ENCODE results near the gene FAHD2A. TPM values are rescaled to one million over a fixed set of nuclear protein-coding genes. Genes with fewer than 3 reads are reported as not detected.
"Not testable (repeated sequence)": the region's sequence is repeated elsewhere in the genome, so short reads cannot be mapped to it uniquely, and the experiment has no call there.

FAHD2A gene
- polyA plus RNA-seq, 1 donor (not counting 4 experiments of a cell fraction or from before 2014, with no cell fraction given), result 27.2 TPM

DNA sequence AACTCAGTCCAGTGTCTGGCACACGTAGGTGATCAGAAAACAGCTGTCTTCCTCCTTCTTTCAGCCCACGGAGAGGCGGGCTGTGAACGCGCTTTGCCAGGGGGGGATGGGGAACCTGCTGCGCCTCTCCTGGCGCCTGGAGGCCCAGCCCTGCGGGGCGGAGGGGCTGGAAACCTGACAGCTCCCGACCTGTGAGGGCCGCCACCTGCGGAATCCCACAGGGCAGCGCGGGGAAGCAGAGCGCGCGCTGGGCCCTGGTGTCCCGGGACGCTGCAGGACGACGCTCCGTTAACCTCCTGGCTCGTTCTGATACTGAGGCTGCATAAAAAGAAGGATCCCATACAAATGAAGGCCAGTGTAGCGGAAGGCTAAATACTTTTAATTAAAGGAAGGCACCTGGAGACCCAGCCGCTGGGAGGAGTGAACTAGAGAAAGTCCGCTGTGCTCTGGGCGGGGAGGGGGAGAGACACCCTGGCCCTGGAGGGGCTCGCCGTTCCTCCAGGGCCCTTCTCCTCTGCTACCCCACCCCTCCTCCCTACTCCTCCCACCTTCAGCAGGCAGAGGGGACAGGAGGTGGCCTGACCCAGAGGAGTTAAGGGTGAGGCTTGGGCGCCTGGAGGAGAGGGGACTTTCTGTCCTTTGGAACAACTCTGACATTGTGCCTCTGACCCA is 24.8 kb downstream of the FAHD2A start:
- FAIRE-seq; H3K36me3 ChIP-seq (ENCODE audit: control insufficient read depth in 2 of 2, extremely low read depth in 1 of 2, insufficient read depth in 2 of 2, low read length in 2 of 2); dilution Hi-C loops (cut with MboI; ENCODE audit: extremely low pct_ligation_motif_present, low sequenced_read_pairs): not testable (repeated sequence)

DNA sequence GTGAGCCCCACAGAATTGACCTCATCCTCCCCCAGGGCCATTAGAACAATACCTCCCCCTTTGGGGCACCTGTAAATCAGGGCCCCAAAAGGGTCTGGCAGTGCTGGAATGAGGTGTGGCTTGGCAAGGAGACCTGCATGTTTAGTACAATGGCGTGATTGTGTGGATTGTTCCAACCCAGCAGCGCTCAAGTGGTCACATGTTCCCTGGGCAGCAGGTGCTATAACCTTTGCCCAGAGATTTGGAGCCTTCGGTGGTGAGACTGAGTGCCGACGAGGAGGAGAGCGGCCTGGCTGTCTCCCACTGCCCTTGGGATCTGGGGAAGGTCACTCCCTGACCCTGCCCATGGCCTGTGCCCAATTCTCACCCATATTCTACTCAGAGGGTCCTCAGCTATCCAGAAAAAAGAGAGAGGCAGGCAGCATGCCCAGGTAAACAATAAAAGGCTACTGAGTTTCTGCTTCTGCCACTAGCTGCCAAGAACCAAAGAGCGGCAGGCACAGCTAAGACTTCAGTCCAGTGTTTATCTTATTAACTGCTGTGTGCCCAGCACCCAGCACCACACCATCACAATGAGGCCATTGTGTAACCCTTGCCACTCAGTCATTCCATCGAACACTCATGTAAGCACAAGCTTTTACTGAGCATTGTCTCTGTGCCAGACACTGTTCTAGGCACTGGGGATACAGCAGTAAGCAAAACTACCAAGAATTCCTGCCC is 27.4 kb downstream of the FAHD2A start:
- H3K9ac ChIP-seq (ENCODE audit: control insufficient read depth, extremely low read depth, insufficient read depth, low read length); H3K27me3 ChIP-seq (ENCODE audit: control insufficient read depth, extremely low read depth, insufficient read depth, low read length); H4K20me1 ChIP-seq (ENCODE audit: control insufficient read depth, extremely low read depth, insufficient read depth, low read length); H2AFZ ChIP-seq (ENCODE audit: control insufficient read depth, low read length); H3K4me1 ChIP-seq (ENCODE audit: control insufficient read depth, extremely low read depth, insufficient read depth, low read length); H3K9me3 ChIP-seq (ENCODE audit: control insufficient read depth, low read depth, low read length); H3K36me3 ChIP-seq (ENCODE audit: control insufficient read depth in 2 of 2, extremely low read depth in 1 of 2, insufficient read depth in 2 of 2, low read length in 2 of 2); H3K27ac ChIP-seq (ENCODE audit: control insufficient read depth, insufficient read depth, low read length); H3K4me3 ChIP-seq (ENCODE audit: control insufficient read depth in 2 of 3, extremely low read depth in 1 of 3, insufficient read depth in 2 of 3, low read depth in 1 of 3, low read length in 3 of 3); dilution Hi-C loops (cut with MboI; ENCODE audit: extremely low pct_ligation_motif_present, low sequenced_read_pairs); FAIRE-seq; H3K9me1 ChIP-seq (ENCODE audit: control insufficient read depth, extremely low read depth, insufficient read depth, low read length); H3K4me2 ChIP-seq (ENCODE audit: control insufficient read depth, extremely low read depth, insufficient read depth, low read depth, low read length); H3K79me2 ChIP-seq (ENCODE audit: control insufficient read depth, insufficient read depth, low read length); DNase-seq (ENCODE audit: low read depth, low spot score): not testable (repeated sequence)

More for the DNA sequence above, 24.8 kb downstream of the FAHD2A start:
- not testable (repeated sequence) for H3K27ac ChIP-seq (ENCODE audit: control insufficient read depth, insufficient read depth, low read length); H3K4me3 ChIP-seq (ENCODE audit: control insufficient read depth in 2 of 3, extremely low read depth in 1 of 3, insufficient read depth in 2 of 3, low read depth in 1 of 3, low read length in 3 of 3); H3K27me3 ChIP-seq (ENCODE audit: control insufficient read depth, extremely low read depth, insufficient read depth, low read length); H3K4me1 ChIP-seq (ENCODE audit: control insufficient read depth, extremely low read depth, insufficient read depth, low read length); H3K9me1 ChIP-seq (ENCODE audit: control insufficient read depth, extremely low read depth, insufficient read depth, low read length); H2AFZ ChIP-seq (ENCODE audit: control insufficient read depth, low read length); H3K79me2 ChIP-seq (ENCODE audit: control insufficient read depth, insufficient read depth, low read length); H3K9me3 ChIP-seq (ENCODE audit: control insufficient read depth, low read depth, low read length); H4K20me1 ChIP-seq (ENCODE audit: control insufficient read depth, extremely low read depth, insufficient read depth, low read length); DNase-seq (ENCODE audit: low read depth, low spot score); H3K9ac ChIP-seq (ENCODE audit: control insufficient read depth, extremely low read depth, insufficient read depth, low read length); H3K4me2 ChIP-seq (ENCODE audit: control insufficient read depth, extremely low read depth, insufficient read depth, low read depth, low read length)

DNA sequence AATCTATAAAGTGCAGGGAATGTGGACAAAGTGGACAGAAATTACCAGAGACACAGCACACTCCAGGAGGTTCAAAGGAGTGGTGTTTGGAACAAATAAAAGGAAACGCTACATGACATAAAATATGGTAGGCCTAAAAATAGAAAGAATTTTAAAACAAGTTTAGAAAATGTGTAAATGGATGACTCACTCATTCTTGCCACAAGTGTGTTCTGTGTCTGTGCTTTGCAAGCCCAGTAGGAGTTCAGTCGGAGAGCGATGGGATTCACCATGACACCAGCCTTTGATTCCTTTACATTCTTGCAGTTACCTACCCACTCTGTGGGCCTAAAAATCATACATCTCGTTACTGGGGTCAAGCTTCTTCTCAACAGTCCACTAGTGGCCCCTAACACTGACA is 30.9 kb downstream of the FAHD2A start:
- H3K9me3 ChIP-seq (ENCODE audit: control insufficient read depth, low read depth, low read length); H3K9ac ChIP-seq (ENCODE audit: control insufficient read depth, extremely low read depth, insufficient read depth, low read length); dilution Hi-C loops (cut with MboI; ENCODE audit: extremely low pct_ligation_motif_present, low sequenced_read_pairs): not testable (repeated sequence)

DNA sequence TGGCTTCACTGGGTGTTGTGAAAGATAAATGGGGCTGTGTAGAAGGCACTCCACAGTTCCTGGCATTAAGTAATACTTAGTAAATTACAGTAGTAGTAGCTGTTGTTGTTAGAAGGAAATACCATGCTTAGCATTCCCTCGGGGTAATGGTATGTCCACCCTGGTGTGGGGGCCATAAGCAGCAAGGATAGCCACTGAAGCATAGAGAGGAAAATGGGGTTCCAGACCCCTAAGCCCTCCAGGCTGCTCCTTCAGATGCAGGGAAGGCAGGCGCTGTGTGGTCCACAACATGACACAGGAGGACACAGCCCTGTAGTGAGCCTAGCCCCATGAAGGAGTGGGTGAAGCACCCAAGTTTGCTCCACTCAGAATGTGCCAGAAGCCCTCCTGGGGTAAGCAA is 31.5 kb downstream of the FAHD2A start:
- H3K4me3 ChIP-seq (ENCODE audit: control insufficient read depth in 2 of 3, extremely low read depth in 1 of 3, insufficient read depth in 2 of 3, low read depth in 1 of 3, low read length in 3 of 3); dilution Hi-C loops (cut with MboI; ENCODE audit: extremely low pct_ligation_motif_present, low sequenced_read_pairs); H3K27me3 ChIP-seq (ENCODE audit: control insufficient read depth, extremely low read depth, insufficient read depth, low read length); DNase-seq (ENCODE audit: low read depth, low spot score); H3K4me2 ChIP-seq (ENCODE audit: control insufficient read depth, extremely low read depth, insufficient read depth, low read depth, low read length); FAIRE-seq; H3K9me3 ChIP-seq (ENCODE audit: control insufficient read depth, low read depth, low read length); H4K20me1 ChIP-seq (ENCODE audit: control insufficient read depth, extremely low read depth, insufficient read depth, low read length); H3K4me1 ChIP-seq (ENCODE audit: control insufficient read depth, extremely low read depth, insufficient read depth, low read length); H3K36me3 ChIP-seq (ENCODE audit: control insufficient read depth in 2 of 2, extremely low read depth in 1 of 2, insufficient read depth in 2 of 2, low read length in 2 of 2); H3K9ac ChIP-seq (ENCODE audit: control insufficient read depth, extremely low read depth, insufficient read depth, low read length); H3K79me2 ChIP-seq (ENCODE audit: control insufficient read depth, insufficient read depth, low read length); H2AFZ ChIP-seq (ENCODE audit: control insufficient read depth, low read length); H3K9me1 ChIP-seq (ENCODE audit: control insufficient read depth, extremely low read depth, insufficient read depth, low read length): not testable (repeated sequence)
- peak overlapping the region; percentile 40 for H3K27ac ChIP-seq (ENCODE audit: control insufficient read depth, insufficient read depth, low read length)

More for the DNA sequence above, 30.9 kb downstream of the FAHD2A start:
- DNase-seq (ENCODE audit: low read depth, low spot score); H2AFZ ChIP-seq (ENCODE audit: control insufficient read depth, low read length); H3K4me3 ChIP-seq (ENCODE audit: control insufficient read depth in 2 of 3, extremely low read depth in 1 of 3, insufficient read depth in 2 of 3, low read depth in 1 of 3, low read length in 3 of 3); H3K27ac ChIP-seq (ENCODE audit: control insufficient read depth, insufficient read depth, low read length); H4K20me1 ChIP-seq (ENCODE audit: control insufficient read depth, extremely low read depth, insufficient read depth, low read length); H3K9me1 ChIP-seq (ENCODE audit: control insufficient read depth, extremely low read depth, insufficient read depth, low read length); H3K4me1 ChIP-seq (ENCODE audit: control insufficient read depth, extremely low read depth, insufficient read depth, low read length); H3K4me2 ChIP-seq (ENCODE audit: control insufficient read depth, extremely low read depth, insufficient read depth, low read depth, low read length); H3K79me2 ChIP-seq (ENCODE audit: control insufficient read depth, insufficient read depth, low read length); H3K36me3 ChIP-seq (ENCODE audit: control insufficient read depth in 2 of 2, extremely low read depth in 1 of 2, insufficient read depth in 2 of 2, low read length in 2 of 2); H3K27me3 ChIP-seq (ENCODE audit: control insufficient read depth, extremely low read depth, insufficient read depth, low read length): not testable (repeated sequence)
- peak; percentile 61 for FAIRE-seq

DNA sequence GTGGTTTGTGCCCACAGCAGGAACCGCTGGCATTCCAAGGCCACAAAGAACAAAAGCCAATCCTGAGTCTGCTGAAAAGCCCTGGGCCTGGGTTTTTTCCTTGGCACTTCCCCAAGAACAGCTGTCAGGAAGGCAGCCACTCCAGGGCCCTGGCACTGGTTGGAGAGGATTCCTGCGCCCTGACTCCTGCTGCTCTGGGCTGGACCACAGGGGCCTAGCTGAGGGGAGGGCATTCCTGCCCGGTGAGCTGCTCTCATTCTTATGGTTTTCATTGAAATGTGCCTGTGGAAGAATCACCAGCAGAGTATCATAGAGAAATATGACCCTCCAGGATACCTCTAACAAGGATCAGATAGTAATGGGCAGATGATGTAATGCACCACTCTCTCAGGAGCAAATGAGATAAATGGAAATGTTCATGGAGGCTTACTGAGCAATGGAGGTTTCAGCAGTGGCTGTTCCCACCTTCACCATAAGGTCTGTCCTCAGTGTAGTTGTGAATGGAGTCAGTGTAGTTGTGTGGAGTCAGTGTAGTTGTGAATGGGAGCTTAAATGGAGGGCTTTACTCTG is 32.1 kb downstream of the FAHD2A start:
- H2AFZ ChIP-seq (ENCODE audit: control insufficient read depth, low read length); H3K36me3 ChIP-seq (ENCODE audit: control insufficient read depth in 2 of 2, extremely low read depth in 1 of 2, insufficient read depth in 2 of 2, low read length in 2 of 2); DNase-seq (ENCODE audit: low read depth, low spot score); H3K4me2 ChIP-seq (ENCODE audit: control insufficient read depth, extremely low read depth, insufficient read depth, low read depth, low read length); H3K27me3 ChIP-seq (ENCODE audit: control insufficient read depth, extremely low read depth, insufficient read depth, low read length); H4K20me1 ChIP-seq (ENCODE audit: control insufficient read depth, extremely low read depth, insufficient read depth, low read length); H3K9me3 ChIP-seq (ENCODE audit: control insufficient read depth, low read depth, low read length); H3K4me1 ChIP-seq (ENCODE audit: control insufficient read depth, extremely low read depth, insufficient read depth, low read length); H3K9ac ChIP-seq (ENCODE audit: control insufficient read depth, extremely low read depth, insufficient read depth, low read length); H3K27ac ChIP-seq (ENCODE audit: control insufficient read depth, insufficient read depth, low read length); H3K79me2 ChIP-seq (ENCODE audit: control insufficient read depth, insufficient read depth, low read length); dilution Hi-C loops (cut with MboI; ENCODE audit: extremely low pct_ligation_motif_present, low sequenced_read_pairs); H3K9me1 ChIP-seq (ENCODE audit: control insufficient read depth, extremely low read depth, insufficient read depth, low read length); H3K4me3 ChIP-seq (ENCODE audit: control insufficient read depth in 2 of 3, extremely low read depth in 1 of 3, insufficient read depth in 2 of 3, low read depth in 1 of 3, low read length in 3 of 3): not testable (repeated sequence)
- peak; percentile 97 for FAIRE-seq

Measured in keratinocyte (primary cell).